Hepatocyte (in vitro differentiated cells): ENCODE data around the gene SPOUT1.

ENCODE experiments used
- EZH2 ChIP-seq: fragments of 200-600 bp; sonication (generic); IDR thresholded peaks from 2 replicates; pipeline ENCODE4 v1.6.1; 2016; ENCODE audit warnings: antibody characterized with exemption, mild to moderate bottlenecking, borderline replicate concordance
- EZH2phosphoT487 ChIP-seq: fragments of 200-600 bp; sonication (generic); IDR thresholded peaks from one replicate; pipeline ENCODE4 v1.6.1; 2018; ENCODE audit warnings: antibody characterized with exemption, mild to moderate bottlenecking, low read depth, moderate library complexity; ENCODE audit not compliant: unreplicated experiment, severe bottlenecking
- TF ChIP-seq, protein P1 (sequence below): fragments of 200-600 bp; sonication (generic); IDR thresholded peaks from 2 replicates; pipeline ENCODE4 v1.5.1; 2016; ENCODE audit warnings: antibody characterized with exemption, mild to moderate bottlenecking; ENCODE audit not compliant: poor library complexity

DNA sequence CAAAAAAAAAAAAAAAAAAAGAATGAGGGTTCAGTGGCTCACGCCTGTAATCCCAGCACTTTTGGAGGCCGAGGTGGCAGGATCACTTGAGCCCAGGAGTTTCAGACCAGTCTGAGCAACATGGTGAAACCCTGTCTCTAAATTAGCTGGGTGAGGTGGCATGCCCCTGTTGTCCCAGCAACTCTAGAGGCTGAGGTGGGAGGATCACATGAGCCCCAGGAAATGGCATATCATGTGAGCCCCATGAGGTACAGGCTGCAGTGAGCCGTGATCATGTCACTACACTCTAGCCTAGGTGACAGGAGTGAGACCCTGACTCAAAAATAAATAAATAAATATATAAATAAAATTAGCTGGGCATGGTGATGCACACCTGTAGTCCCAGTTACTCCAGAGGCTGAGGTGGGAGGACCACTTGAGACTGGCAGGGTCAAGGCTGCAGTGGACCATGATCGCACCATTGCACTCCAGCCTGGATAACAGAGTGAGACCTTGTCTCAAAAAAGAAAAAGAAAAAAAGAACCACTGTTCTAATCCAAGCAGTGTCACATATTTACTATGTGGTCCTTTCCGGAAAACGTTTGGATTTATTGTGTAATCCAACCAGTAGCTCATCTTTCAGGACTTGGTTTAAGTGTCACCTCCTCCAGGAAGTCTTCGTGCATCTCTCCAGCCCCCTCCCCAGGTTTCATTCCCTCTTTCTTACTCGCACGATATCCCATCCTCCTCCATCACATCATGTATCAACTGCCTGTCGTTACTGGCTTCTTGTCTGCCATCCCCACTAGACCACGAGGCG, 12.3 kb upstream of the SPOUT1 start:
- TF ChIP-seq, protein P1, sequence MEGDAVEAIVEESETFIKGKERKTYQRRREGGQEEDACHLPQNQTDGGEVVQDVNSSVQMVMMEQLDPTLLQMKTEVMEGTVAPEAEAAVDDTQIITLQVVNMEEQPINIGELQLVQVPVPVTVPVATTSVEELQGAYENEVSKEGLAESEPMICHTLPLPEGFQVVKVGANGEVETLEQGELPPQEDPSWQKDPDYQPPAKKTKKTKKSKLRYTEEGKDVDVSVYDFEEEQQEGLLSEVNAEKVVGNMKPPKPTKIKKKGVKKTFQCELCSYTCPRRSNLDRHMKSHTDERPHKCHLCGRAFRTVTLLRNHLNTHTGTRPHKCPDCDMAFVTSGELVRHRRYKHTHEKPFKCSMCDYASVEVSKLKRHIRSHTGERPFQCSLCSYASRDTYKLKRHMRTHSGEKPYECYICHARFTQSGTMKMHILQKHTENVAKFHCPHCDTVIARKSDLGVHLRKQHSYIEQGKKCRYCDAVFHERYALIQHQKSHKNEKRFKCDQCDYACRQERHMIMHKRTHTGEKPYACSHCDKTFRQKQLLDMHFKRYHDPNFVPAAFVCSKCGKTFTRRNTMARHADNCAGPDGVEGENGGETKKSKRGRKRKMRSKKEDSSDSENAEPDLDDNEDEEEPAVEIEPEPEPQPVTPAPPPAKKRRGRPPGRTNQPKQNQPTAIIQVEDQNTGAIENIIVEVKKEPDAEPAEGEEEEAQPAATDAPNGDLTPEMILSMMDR: no peak
- TF ChIP-seq EZH2: no peak
- TF ChIP-seq EZH2phosphoT487: no peak
